Cerebellar nuclear complex (tissue), 1 donor: Measurements from ENCODE around the gene ZBTB20.

Experiments used
- DNase-seq, 2 experiments: peaks; one replicate each; lab custom pipeline; 2025; lab: John Stamatoyannopoulos, UW

ZBTB20 gene

GRCh38 chr3:114572364-114573062 lies 574.6 kb downstream of the ZBTB20 start:
- DNase-seq = no peak

- no peak for DNase-seq
These were observed 575.7 kb downstream of the ZBTB20 start for GRCh38 chr3:114571363-114571762.

GRCh38 chr3:114569186-114569585 lies 577.9 kb downstream of the ZBTB20 start:
- DNase-seq = no peak

GRCh38 chr3:114567771-114568170 lies 579.3 kb downstream of the ZBTB20 start:
- DNase-seq = no peak

GRCh38 chr3:114566767-114567166 lies 580.3 kb downstream of the ZBTB20 start:
- no peak for DNase-seq

GRCh38 chr3:114566162-114566755 lies 580.8 kb downstream of the ZBTB20 start:
- DNase-seq = no peak

- DNase-seq = no peak
These were observed 581.9 kb downstream of the ZBTB20 start for GRCh38 chr3:114565216-114565615.

GRCh38 chr3:114563720-114564119 lies 583.4 kb downstream of the ZBTB20 start:
- no peak for DNase-seq

GRCh38 chr3:114562557-114562956 lies 584.5 kb downstream of the ZBTB20 start:
- no peak for DNase-seq

- no peak for DNase-seq
These were observed 588.8 kb downstream of the ZBTB20 start for GRCh38 chr3:114558271-114558670.

GRCh38 chr3:114557791-114558190 lies 589.3 kb downstream of the ZBTB20 start:
- no peak for DNase-seq

GRCh38 chr3:114556657-114557213 lies 590.4 kb downstream of the ZBTB20 start:
- no peak for DNase-seq

- DNase-seq = no peak
These were observed 592.4 kb downstream of the ZBTB20 start for GRCh38 chr3:114554731-114555130.

- DNase-seq = no peak
These were observed 593.0 kb downstream of the ZBTB20 start for GRCh38 chr3:114553949-114554593.

GRCh38 chr3:114552527-114552812 lies 594.6 kb downstream of the ZBTB20 start:
- DNase-seq = no peak

GRCh38 chr3:114551770-114552526 lies 595.1 kb downstream of the ZBTB20 start:
- DNase-seq = no peak

GRCh38 chr3:114550165-114550564 lies 596.9 kb downstream of the ZBTB20 start:
- DNase-seq = no peak

- no peak for DNase-seq
These were observed 601.9 kb downstream of the ZBTB20 start for GRCh38 chr3:114545193-114545592.

GRCh38 chr3:114542359-114542758 lies 604.7 kb downstream of the ZBTB20 start:
- DNase-seq = no peak

- no peak for DNase-seq
These were observed 607.6 kb downstream of the ZBTB20 start for GRCh38 chr3:114539525-114539924.

GRCh38 chr3:114538211-114538610 lies 608.9 kb downstream of the ZBTB20 start:
- DNase-seq = no peak

GRCh38 chr3:114528517-114528916 lies 618.6 kb downstream of the ZBTB20 start:
- DNase-seq = no peak
